Measurements from ENCODE around the gene CBLN1. TPM values are rescaled to one million over a fixed set of nuclear protein-coding genes. Genes with fewer than 3 reads are reported as not detected.
"Not testable (repeated sequence)": the region's sequence is repeated elsewhere in the genome, so short reads cannot be mapped to it uniquely, and the experiment has no call there.

CBLN1 gene
- total RNA-seq, 2 experiments from 2014 or later = not detected

DNA sequence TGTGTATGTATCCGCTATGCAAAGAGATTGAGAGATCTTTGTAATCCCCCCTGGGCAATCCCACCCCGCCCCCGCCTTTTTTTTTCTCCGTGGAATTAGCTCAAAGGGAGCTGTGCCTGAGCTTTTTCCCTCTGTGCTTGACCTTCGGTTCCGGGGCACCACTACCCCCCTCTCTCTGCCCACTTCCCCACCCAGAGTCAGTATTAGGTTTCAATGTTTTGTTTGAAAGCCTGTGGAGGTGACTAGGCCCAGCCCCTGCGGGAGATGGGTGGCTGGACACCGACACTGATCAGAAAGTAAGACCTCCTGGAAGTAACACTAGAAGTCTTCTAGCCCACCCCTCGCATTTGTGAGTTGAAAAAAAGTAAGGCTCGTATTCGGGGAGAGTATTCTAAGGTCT lies 7.0 kb downstream of the CBLN1 start:
- peaks cover 51% of the 10 kb centered on the region for H3K27me3 Mint-ChIP-seq
- H3K36me3 Mint-ChIP-seq (ENCODE audit: low read depth) = no peaks in the 10 kb centered on the region
- H3K9me3 Mint-ChIP-seq = no peaks in the 10 kb centered on the region
- ChIA-PET POLR2A (no interaction called here), CTCF (no interaction called here)
- no peaks in the 10 kb centered on the region for H3K4me1 Mint-ChIP-seq
- no peak for DNase-seq
- H3K27ac Mint-ChIP-seq = no peak overlapping the region
- no peak overlapping the region for H3K4me3 Mint-ChIP-seq

DNA sequence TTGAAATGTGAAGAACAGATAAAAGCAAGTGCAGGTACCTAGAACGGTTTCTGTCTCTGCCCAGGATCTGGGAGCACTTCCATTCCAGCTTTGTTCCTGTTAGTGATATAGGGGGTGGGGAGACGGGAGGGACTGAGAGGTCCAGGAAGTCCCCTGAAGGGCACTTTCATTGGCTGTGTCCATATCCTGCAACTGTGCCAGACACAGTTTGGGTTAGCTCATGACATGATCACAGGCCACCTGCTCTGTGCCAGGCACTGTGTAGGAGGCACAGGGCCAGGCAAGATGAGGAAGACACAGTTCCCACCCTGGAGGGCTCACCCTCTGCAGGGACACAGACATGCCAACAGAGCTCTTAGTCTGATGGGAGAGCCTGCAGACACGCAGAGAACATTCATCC lies 7.9 kb downstream of the CBLN1 start:
- Mint-ChIP-seq H3K4me3 (no peak overlapping the region), H3K4me1 (no peaks in the 10 kb centered on the region), H3K9me3 (no peaks in the 10 kb centered on the region), H3K27ac (no peak overlapping the region), H3K27me3 (peaks cover 44% of the 10 kb centered on the region), H3K36me3 (ENCODE audit: low read depth) (no peaks in the 10 kb centered on the region)
- CTCF ChIA-PET = no interaction called here
- no peak for DNase-seq
- POLR2A ChIA-PET = no interaction called here

DNA sequence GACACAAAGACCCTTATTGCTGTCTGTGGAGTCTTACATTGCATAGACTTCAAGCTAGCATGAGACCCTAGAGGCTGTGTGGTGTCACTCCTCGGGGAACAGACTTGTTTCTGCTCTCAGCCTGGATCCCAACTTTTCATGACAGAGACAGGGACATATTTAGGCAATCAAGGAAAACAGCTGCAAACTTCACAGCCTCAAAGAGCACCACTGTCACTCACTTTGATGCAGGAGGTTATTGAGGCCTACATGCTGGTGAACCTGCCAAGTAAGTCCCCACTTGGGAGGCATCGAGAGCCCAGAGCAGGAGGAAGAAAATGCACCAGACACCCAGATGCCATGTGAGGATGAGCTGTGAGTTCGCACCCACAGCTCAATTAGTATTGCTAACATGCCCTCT lies 10.3 kb downstream of the CBLN1 start:
- Mint-ChIP-seq H3K27ac (no peak overlapping the region), H3K9me3 (no peaks in the 10 kb centered on the region), H3K27me3 (peaks cover 24% of the 10 kb centered on the region), H3K4me1 (no peaks in the 10 kb centered on the region), H3K4me3 (no peak overlapping the region), H3K36me3 (ENCODE audit: low read depth) (no peaks in the 10 kb centered on the region)
- POLR2A ChIA-PET = no interaction called here
- no peak for DNase-seq
- CTCF ChIA-PET = no interaction called here

DNA sequence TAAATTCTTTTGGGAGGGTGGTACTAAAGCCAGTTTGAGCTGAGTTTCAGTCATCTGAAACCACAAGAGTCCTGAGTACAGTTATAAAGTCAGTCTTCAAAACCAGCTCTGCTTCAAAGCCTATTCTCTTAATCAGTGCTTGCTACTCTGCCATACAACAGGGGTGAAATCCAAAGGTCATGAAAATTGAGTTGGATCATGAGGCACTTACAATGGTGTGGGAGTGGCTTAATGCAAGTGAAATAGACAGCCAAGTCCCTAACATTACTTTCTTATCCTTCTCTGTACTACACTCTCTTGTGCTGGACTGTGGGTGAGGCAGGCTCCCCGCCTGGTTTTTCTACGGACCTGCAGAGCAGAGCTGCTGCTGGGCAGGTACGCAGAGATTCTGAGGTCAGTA lies 12.4 kb downstream of the CBLN1 start:
- no peaks in the 10 kb centered on the region for H3K4me1 Mint-ChIP-seq
- CTCF ChIA-PET = no interaction called here
- H3K36me3 Mint-ChIP-seq (ENCODE audit: low read depth) = no peaks in the 10 kb centered on the region
- no peak for DNase-seq
- peaks cover 7% of the 10 kb centered on the region for H3K27me3 Mint-ChIP-seq
- no peaks in the 10 kb centered on the region for H3K9me3 Mint-ChIP-seq
- H3K4me3 Mint-ChIP-seq = no peak overlapping the region
- H3K27ac Mint-ChIP-seq = no peak overlapping the region
- POLR2A ChIA-PET = no interaction called here

DNA sequence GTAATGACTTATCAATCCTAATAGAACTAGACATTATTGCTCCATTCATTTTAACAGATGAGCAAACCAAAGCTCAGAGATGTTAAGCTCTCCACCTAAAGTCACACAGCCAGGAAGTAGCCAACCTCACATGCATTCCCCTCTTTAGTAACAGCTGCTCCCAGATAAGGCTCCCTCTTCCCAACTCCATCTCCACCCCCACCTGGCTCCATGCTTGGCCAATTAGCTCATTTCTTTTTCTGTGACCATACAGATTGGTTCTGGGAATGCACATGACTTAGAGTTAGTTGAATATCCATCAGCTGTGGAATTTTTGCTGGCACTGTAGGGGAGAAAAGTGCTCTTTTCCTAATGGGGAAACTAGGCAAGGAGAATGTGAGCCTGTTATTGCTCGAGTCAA lies 13.0 kb downstream of the CBLN1 start:
- Mint-ChIP-seq H3K27ac (no peak overlapping the region), H3K4me3 (no peak overlapping the region), H3K27me3 (peaks cover 3% of the 10 kb centered on the region), H3K36me3 (ENCODE audit: low read depth) (no peaks in the 10 kb centered on the region), H3K4me1 (no peaks in the 10 kb centered on the region), H3K9me3 (no peaks in the 10 kb centered on the region)
- DNase-seq = no peak
- CTCF ChIA-PET = no interaction called here
- POLR2A ChIA-PET = no interaction called here

DNA sequence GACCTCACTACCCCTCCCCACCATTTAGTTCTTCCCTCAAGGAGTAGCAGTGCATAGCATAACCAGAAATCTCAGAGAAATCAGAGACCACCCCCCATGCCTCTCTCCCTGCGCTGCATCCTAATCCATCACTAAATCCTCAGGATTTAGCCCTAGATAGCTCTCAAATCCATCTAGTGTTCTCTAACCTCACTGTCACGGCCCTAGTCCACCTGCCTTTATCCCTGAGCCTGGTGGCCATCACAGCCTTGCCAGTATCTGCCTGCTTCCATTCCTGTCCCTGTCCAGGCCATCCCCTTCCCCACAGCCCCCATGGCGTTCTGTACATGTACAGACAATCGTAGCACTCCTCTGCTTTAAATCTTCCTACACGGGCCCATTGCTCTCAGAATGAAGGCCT lies 19.1 kb downstream of the CBLN1 start:
- Mint-ChIP-seq H3K4me3 (no peak overlapping the region), H3K27ac (no peak overlapping the region), H3K4me1 (no peaks in the 10 kb centered on the region), H3K27me3 (no peaks in the 10 kb centered on the region), H3K9me3 (no peaks in the 10 kb centered on the region), H3K36me3 (ENCODE audit: low read depth) (no peaks in the 10 kb centered on the region)
- ChIA-PET CTCF (no interaction called here), POLR2A (no interaction called here)
- DNase-seq = no peak

DNA sequence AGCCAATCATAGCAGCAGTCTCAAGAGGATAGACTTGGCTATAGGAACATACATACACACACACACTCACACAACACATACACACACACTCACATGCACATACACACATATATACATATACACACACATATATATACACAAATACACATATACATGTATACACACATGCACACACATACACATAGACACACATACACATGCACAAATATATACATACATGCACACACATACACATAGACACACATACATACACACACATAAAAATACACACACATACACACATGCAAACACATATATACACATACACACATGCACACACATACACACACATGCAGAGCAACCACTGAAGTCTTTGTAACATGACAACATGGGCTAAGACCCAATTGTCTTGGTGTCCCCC lies 19.7 kb downstream of the CBLN1 start:
- no peaks in the 10 kb centered on the region for H3K36me3 Mint-ChIP-seq (ENCODE audit: low read depth)
- no peak overlapping the region for H3K4me3 Mint-ChIP-seq
- H3K27ac Mint-ChIP-seq = no peak overlapping the region
- no peaks in the 10 kb centered on the region for H3K27me3 Mint-ChIP-seq
- no peaks in the 10 kb centered on the region for H3K9me3 Mint-ChIP-seq
- no peaks in the 10 kb centered on the region for H3K4me1 Mint-ChIP-seq
- DNase-seq = no peak
- POLR2A ChIA-PET = no interaction called here
- CTCF ChIA-PET = no interaction called here

DNA sequence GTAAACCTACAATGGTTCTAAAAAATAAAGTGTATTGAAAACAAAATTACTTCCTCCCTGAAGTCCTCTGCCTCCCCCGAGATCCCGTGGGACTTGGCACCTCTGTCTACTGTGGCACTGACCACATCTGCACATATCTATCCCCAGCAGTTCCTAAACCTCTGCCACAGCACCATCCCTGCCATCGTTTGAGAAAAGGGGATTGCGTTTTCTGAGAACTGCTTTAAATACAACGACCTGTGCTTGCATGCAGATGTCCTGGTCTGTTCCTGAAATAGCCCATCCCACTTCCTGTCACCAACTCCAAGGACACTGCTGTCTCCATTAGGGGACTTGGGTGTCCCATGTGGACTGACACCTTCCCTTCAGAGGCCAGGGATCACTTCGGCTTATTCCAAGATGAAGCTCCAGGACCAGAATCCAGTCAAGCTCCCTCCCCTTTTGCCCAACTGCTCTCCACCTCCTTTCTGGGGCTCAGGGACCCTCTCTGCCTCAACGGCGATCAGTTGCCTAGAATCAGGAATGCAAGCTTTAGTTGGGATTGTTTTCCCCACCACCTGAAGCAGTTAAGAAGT lies 20.6 kb downstream of the CBLN1 start:
- no peaks in the 10 kb centered on the region for H3K36me3 Mint-ChIP-seq (ENCODE audit: low read depth)
- H3K4me1 Mint-ChIP-seq = no peaks in the 10 kb centered on the region
- ChIA-PET CTCF (no interaction called here), POLR2A (no interaction called here)
- H3K27ac Mint-ChIP-seq = no peak overlapping the region
- no peak for DNase-seq
- H3K4me3 Mint-ChIP-seq = no peak overlapping the region
- H3K9me3 Mint-ChIP-seq = no peaks in the 10 kb centered on the region
- no peaks in the 10 kb centered on the region for H3K27me3 Mint-ChIP-seq

DNA sequence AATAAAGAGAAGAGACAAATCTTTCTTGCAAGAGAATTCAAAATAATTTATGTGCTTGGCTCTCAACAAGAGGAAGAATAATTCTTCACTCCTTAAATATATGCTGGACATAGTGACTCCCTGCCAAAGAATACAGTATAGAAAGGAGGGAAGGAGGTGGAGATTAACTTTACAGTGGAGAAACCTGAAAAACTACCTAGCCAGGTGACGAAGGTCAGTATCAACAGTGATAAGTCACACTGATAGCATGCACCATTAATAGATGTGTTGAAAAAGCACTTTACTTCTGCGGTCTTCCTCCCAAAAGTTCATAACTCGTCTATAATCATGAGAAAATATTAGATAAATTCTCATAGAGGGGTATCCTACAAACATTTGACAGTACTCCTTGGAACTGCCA lies 21.4 kb downstream of the CBLN1 start:
- DNase-seq = no peak
- no peaks in the 10 kb centered on the region for H3K36me3 Mint-ChIP-seq (ENCODE audit: low read depth)
- H3K4me3 Mint-ChIP-seq = no peak overlapping the region
- no peak overlapping the region for H3K27ac Mint-ChIP-seq
- H3K27me3 Mint-ChIP-seq = no peaks in the 10 kb centered on the region
- H3K9me3 Mint-ChIP-seq = no peaks in the 10 kb centered on the region
- H3K4me1 Mint-ChIP-seq = no peaks in the 10 kb centered on the region
- POLR2A ChIA-PET = no interaction called here
- CTCF ChIA-PET = no interaction called here

DNA sequence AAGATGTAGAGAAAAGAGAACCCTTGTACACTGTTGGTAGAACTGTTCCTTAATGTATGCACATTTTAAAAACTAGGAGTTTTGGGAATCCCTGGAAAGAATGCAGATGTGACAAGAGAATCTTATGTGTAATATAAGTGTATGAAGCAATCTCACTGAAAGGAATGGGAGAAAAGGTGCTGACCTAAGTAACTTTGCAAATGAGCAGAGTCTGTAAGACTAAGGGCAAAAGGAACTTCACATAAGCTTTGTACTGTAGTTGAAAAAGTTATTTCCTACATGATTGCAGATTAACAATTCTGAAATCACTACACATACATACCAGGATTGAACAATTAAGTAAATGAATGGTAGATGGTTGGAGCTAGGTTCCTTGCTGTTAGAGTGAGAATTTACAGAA lies 22.3 kb downstream of the CBLN1 start:
- no peaks in the 10 kb centered on the region for H3K36me3 Mint-ChIP-seq (ENCODE audit: low read depth)
- no peak for DNase-seq
- no peak overlapping the region for H3K27ac Mint-ChIP-seq
- H3K9me3 Mint-ChIP-seq = no peaks in the 10 kb centered on the region
- H3K4me1 Mint-ChIP-seq = no peaks in the 10 kb centered on the region
- ChIA-PET CTCF (no interaction called here), POLR2A (no interaction called here)
- H3K4me3 Mint-ChIP-seq = no peak overlapping the region
- no peaks in the 10 kb centered on the region for H3K27me3 Mint-ChIP-seq

DNA sequence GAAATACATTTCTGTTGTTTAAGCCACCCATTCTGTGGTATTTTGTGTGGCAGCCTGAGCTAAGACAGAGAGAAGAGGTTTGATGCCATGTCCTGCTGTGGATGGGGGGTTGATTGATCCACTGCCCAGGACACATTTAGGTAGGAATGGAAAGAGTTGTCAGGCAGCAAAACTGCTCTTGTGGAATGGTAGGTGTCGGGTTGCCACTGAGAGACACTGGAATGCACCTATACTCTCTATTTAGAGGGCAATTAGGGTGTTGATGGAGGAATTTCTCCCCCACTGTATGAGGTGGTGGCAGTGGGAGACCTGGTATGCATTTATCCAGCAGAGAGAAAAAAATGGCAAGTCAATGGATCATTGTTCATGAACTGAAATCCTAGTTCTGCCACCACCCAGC lies 30.9 kb downstream of the CBLN1 start:
- DNase-seq = no peak
- no peaks in the 10 kb centered on the region for H3K9me3 Mint-ChIP-seq
- ChIA-PET POLR2A (no interaction called here), CTCF (no interaction called here)
- H3K27ac Mint-ChIP-seq = no peak overlapping the region
- H3K4me1 Mint-ChIP-seq = no peaks in the 10 kb centered on the region
- H3K4me3 Mint-ChIP-seq = no peak overlapping the region
- H3K27me3 Mint-ChIP-seq = no peaks in the 10 kb centered on the region
- no peaks in the 10 kb centered on the region for H3K36me3 Mint-ChIP-seq (ENCODE audit: low read depth)

DNA sequence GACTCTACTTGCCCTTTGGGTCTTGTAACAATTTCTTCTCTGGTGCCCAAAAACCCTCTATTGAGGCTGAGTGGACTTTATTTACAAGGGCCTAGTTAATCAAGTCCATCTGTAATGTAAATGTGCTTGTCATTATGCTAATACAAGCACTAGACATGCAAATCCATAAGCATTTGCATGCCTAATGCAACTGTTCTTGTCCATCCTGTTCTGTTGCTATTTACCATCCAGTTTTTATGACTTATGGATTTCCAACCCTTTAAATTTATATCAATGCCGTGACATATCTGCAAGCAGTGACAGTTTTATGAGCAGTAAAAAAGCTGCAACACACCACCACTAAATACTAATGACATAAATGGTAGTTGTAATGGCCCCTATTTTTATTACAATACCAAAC lies 33.4 kb downstream of the CBLN1 start:
- no peaks in the 10 kb centered on the region for H3K27me3 Mint-ChIP-seq

DNA sequence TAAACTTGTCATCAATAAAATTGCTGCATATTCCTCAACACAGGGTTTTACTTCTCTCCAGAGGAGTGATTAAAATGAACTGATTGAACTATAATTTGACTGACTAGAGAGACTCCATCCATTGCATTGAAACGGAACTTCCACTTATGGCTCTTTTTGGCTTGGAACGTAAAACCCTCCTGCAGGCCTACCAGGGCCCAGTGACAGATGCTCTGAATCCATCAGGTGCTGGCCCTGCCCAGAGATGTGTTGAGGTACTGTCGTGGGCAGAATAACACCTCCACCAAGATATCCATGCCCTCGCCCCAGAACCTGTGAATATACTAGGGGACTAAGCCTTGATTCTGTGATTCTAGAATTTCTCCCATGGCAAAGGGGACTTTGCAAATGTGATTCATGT lies 45.4 kb downstream of the CBLN1 start:
- Mint-ChIP-seq H3K27ac (no peak overlapping the region), H3K9me3 (no peaks in the 10 kb centered on the region), H3K4me3 (no peak overlapping the region), H3K27me3 (no peaks in the 10 kb centered on the region), H3K4me1 (no peaks in the 10 kb centered on the region), H3K36me3 (ENCODE audit: low read depth) (no peaks in the 10 kb centered on the region)
- DNase-seq = no peak
- POLR2A ChIA-PET = no interaction called here
- CTCF ChIA-PET = no interaction called here

More for the DNA sequence above, 33.4 kb downstream of the CBLN1 start:
- ChIA-PET POLR2A (no interaction called here), CTCF (no interaction called here)
- no peaks in the 10 kb centered on the region for H3K9me3 Mint-ChIP-seq
- no peak for DNase-seq
- no peaks in the 10 kb centered on the region for H3K4me1 Mint-ChIP-seq
- H3K4me3 Mint-ChIP-seq = no peak overlapping the region
- no peak overlapping the region for H3K27ac Mint-ChIP-seq
- no peaks in the 10 kb centered on the region for H3K36me3 Mint-ChIP-seq (ENCODE audit: low read depth)

DNA sequence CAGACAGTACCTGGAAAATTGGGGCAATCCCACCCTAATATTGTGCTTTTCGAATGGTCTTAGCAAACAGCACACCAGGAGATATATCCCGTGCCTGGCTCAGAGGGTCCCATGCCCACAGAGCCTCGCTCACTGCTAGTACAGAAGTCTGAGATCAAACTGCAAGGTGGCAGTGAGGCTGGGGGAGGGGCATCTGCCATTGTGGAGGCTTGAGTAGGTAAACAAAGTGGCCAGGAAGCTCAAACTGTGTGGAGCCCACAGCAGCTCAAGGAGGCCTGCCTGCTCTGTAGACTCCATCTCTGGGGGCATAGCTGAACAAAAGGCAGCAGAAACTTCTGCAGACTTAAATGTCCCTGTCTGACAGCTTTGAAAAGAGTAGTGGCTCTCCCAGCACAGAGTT lies 53.3 kb downstream of the CBLN1 start:
- H3K4me3 Mint-ChIP-seq; POLR2A ChIA-PET; CTCF ChIA-PET; H3K9me3 Mint-ChIP-seq; DNase-seq; H3K27me3 Mint-ChIP-seq; H3K4me1 Mint-ChIP-seq; H3K36me3 Mint-ChIP-seq (ENCODE audit: low read depth); H3K27ac Mint-ChIP-seq: not testable (repeated sequence)
